ENCODE measurements around the gene OR1D2.
"Not testable (repeated sequence)": the region's sequence is repeated elsewhere in the genome, so short reads cannot be mapped to it uniquely, and the experiment has no call there.

Gene OR1D2, protein sequence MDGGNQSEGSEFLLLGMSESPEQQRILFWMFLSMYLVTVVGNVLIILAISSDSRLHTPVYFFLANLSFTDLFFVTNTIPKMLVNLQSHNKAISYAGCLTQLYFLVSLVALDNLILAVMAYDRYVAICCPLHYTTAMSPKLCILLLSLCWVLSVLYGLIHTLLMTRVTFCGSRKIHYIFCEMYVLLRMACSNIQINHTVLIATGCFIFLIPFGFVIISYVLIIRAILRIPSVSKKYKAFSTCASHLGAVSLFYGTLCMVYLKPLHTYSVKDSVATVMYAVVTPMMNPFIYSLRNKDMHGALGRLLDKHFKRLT

DNA sequence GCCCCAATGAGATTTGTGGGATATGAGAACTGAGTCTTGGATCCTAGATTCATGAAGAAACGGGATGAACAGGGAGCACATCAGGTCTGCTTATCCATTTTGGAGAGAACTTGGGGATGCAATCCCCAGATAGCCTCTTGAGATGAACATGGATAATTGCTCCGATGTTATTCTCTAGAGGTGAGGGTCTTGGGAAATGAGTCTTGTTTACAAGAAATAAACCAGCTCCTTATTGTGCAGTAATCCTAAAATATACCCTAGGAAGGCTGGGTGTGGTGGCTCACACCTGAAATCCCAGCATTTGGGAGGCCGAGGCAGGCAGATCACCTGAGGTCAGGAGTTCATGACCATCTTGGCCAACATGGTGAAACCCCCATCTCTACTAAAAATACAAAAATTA, at the start of gene OR1D2:
Gene OR1D2, minus strand, starts transcription at position 101 of the 400 bp plus-strand sequence. CDS start 11,426 bp downstream, outside the sequence.
- ATAC-seq = no peak
- TF ChIP-seq OSR1 (CRISPR knock-in tag; IDR thresholded peaks at IDR 0.05) (no peak), ARNTL (CRISPR knock-in tag; IDR thresholded peaks at IDR 0.05; ENCODE audit: borderline replicate concordance, low read depth) (no peak)

DNA sequence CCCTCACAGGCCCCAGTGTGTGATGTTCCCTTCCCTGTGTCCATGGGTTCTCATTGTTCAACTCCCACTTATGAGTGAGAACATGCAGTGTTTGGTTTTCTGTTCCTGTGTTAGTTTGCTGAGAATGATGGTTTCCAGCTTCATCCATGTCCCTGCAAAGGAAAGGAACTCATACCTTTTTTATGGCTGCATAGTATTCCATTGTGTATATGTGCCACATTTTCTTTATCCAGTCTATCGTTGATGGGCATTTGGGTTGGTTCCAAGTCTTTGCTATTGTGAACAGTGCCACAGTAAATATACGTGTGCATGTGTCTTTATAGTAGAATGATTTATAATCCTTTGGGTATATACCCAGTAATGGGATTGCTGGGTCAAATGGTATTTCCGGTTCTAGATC, 33.3 kb upstream of the OR1D2 start:
- not testable (repeated sequence) for ATAC-seq

DNA sequence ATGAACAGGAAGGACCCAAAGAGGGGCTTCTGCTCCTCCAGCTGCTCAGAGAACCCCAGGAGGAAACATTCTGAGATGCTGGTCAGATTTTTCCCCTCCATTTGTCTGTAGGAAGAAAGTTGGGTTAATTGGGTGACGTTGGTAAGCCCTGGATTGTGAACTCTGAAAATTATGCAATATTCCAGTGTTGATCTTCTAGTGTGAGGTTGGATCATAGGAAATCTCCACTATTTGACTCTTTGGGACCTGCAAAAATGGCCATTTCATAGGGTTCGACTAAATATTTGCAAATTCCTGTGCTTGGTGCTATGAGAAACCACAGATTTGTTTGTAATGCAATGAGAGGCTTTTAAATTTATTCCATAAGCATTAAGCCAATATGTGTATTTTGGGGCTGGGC, 23.2 kb upstream of the OR1D2 start, which contains the start of gene OR1G1:
Gene OR1G1, minus strand, starts transcription at position 101 of the 400 bp plus-strand sequence. Its CDS starts 0 bp downstream, at position 101.
- TF ChIP-seq TOX (CRISPR knock-in tag; IDR thresholded peaks at IDR 0.05; ENCODE audit: borderline replicate concordance) (no peak), SNAI2 (CRISPR knock-in tag; IDR thresholded peaks at IDR 0.05) (no peak), ZC3H10 (CRISPR knock-in tag; IDR thresholded peaks at IDR 0.05) (no peak), OSR1 (CRISPR knock-in tag; IDR thresholded peaks at IDR 0.05) (no peak), ZNF8 (CRISPR knock-in tag; IDR thresholded peaks at IDR 0.05) (no peak), ZFP3 (CRISPR knock-in tag; IDR thresholded peaks at IDR 0.05) (no peak), ESRRG (CRISPR knock-in tag; IDR thresholded peaks at IDR 0.05) (no peak), TSHZ2 (CRISPR knock-in tag; IDR thresholded peaks at IDR 0.05) (no peak), BACH2 (CRISPR knock-in tag; IDR thresholded peaks at IDR 0.05; ENCODE audit: borderline replicate concordance) (no peak), ZFP30 (CRISPR knock-in tag; IDR thresholded peaks at IDR 0.05) (no peak), PPARA (CRISPR knock-in tag; IDR thresholded peaks at IDR 0.05; ENCODE audit: borderline replicate concordance) (no peak), ISL1 (CRISPR knock-in tag; IDR thresholded peaks at IDR 0.05) (no peak), RARB (CRISPR knock-in tag; IDR thresholded peaks at IDR 0.05) (no peak), CSDC2 (CRISPR knock-in tag; IDR thresholded peaks at IDR 0.05) (no peak), TCF4 (CRISPR knock-in tag; IDR thresholded peaks at IDR 0.05; ENCODE audit: borderline replicate concordance) (no peak), GLIS3 (CRISPR knock-in tag; IDR thresholded peaks at IDR 0.05) (no peak), ZNF70 (CRISPR knock-in tag; IDR thresholded peaks at IDR 0.05) (no peak)
- TF ChIP-seq, protein P1, sequence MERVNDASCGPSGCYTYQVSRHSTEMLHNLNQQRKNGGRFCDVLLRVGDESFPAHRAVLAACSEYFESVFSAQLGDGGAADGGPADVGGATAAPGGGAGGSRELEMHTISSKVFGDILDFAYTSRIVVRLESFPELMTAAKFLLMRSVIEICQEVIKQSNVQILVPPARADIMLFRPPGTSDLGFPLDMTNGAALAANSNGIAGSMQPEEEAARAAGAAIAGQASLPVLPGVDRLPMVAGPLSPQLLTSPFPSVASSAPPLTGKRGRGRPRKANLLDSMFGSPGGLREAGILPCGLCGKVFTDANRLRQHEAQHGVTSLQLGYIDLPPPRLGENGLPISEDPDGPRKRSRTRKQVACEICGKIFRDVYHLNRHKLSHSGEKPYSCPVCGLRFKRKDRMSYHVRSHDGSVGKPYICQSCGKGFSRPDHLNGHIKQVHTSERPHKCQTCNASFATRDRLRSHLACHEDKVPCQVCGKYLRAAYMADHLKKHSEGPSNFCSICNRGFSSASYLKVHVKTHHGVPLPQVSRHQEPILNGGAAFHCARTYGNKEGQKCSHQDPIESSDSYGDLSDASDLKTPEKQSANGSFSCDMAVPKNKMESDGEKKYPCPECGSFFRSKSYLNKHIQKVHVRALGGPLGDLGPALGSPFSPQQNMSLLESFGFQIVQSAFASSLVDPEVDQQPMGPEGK (CRISPR knock-in tag; IDR thresholded peaks at IDR 0.05; ENCODE audit: borderline replicate concordance) = no peak
- TF ChIP-seq, protein P2, sequence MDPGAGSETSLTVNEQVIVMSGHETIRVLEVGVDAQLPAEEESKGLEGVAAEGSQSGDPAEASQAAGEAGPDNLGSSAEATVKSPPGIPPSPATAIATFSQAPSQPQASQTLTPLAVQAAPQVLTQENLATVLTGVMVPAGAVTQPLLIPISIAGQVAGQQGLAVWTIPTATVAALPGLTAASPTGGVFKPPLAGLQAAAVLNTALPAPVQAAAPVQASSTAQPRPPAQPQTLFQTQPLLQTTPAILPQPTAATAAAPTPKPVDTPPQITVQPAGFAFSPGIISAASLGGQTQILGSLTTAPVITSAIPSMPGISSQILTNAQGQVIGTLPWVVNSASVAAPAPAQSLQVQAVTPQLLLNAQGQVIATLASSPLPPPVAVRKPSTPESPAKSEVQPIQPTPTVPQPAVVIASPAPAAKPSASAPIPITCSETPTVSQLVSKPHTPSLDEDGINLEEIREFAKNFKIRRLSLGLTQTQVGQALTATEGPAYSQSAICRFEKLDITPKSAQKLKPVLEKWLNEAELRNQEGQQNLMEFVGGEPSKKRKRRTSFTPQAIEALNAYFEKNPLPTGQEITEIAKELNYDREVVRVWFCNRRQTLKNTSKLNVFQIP (CRISPR knock-in tag; IDR thresholded peaks at IDR 0.05; ENCODE audit: borderline replicate concordance, low read depth) = no peak
- ATAC-seq = no peak

DNA sequence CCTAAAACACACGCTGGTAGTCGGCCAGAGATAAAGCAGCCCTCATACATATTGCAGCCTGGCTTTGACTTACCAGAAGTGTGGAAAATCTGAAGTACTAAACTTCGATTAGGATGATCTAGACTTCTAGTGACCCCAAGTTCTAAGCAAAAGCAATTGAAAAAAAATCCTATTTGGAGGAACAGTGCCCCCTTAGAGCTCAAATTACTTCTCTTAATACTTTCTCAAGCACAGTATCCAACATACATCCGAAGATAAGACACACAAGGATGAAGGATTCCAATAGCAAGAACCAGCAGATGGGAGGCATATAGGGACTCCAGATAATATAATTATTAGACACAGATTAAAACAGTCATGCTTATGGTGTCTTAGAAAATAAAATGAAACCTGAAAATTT, 30.4 kb downstream of the OR1D2 start:
- not testable (repeated sequence) for ATAC-seq

DNA sequence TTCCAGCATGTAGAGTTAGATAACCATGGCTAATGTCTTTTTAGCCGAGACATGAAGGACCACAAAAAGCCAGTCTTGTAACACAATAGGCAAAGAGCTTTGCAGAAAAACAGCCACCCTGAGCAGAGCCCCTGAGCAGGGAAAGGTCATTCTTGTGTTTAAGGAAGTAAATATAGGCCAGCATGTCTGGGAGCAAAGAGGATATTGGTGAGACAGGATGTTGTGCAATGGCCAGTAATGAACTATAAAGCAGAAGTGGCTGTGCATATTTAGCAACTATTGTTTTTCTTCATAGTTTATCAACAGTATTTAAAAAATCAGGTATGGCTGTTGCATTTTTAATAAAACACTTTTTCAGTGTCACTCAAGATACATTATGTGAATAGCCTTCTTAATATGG, 39.0 kb downstream of the OR1D2 start:
- not testable (repeated sequence) for ATAC-seq

GRCh38 chr17:3063507-3063906, 40.7 kb downstream of the OR1D2 start, which contains the start of gene OR1D5:
Gene OR1D5 (minus strand): TSS chr17:3063607. CDS start chr17:3063607, 0 bp downstream.
- ATAC-seq = not testable (repeated sequence)

GRCh38 chr17:3062824-3063377, 41.3 kb downstream of the OR1D2 start:
- not testable (repeated sequence) for ATAC-seq

DNA sequence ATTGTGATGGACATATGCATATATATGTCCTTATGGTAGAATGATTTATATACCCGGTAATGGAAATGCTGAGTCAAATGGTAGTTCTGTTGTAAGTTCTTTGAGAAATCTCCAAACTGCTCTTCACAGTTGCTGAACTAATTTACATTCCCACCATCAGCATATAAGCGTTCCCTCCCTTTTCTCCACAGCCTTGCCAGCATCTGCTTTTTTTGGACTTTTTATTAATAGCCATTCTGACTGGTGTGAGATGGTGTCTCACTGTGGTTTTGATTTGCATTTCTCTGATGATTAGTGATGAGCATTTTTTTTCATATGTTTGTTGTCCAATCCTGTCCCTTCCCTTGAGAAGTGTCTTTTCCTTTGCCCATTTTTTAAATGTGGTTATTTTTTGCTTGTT, 49.4 kb downstream of the OR1D2 start:
- ATAC-seq = not testable (repeated sequence)
